Activated T-helper 1 cell treated with anti-CD3 and anti-CD28 coated beads, Interleukin-2, amount 50 U/mL, for 16 hours (primary cell): ENCODE data around the gene RANBP10.

Experiments
- DNase-seq, 2 donors: peaks; one replicate each; pipeline ENCODE4 v3.0.0-alpha.2; 2020; ENCODE audit warnings: low read depth in 1 of 2, low spot score in 1 of 2

The RANBP10 gene

DNA sequence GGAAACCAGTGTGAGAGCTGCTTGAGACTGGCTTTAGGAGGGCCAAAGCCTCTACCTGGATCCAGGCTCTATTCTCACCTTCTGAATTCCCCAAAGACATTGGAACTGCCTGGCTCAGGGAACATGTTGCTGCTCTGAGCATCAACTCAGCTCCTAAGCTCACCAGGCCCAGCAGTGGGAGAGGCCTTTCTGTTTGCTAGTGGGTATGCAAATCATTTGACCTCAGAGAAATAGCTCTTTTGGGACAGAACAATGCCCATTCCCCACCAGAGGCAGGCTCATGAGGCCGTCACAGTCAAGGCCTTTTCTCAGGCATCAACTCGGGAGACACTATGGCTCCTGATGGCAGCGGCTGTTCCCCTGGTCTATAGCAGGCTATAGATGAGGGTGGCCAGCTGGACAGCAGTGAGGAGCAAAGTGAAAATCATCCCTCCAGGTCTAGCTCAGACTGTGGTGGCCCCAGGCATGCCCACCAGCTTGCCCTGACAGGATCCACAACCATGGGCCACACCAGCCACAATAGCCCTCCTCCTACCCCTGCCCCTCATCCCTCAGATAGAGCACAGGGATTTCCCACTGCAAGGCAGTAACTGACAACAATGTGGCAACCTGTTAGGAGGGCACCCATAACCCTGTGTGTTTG lies 56.8 kb downstream of the RANBP10 start:
- no peak for DNase-seq

DNA sequence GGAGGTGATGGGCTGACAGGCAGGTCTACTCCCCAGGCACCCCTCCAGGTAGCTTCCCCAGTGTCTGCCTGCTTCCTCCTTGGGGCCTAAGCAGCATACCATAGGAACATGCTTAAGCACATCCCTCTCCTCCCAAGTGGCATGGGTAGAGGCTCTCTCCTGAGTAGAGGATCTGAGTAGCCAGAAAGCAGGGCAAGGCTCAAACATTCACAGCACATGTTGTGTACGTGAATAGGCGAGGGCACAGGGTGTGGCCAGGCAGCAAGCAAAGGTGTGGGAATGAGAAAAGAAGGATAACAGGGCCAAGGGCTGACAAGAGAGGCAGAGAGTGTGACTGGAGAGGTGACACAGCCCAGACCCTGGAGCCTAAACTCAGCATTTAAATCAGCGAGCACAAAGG lies 57.5 kb downstream of the RANBP10 start:
- no peak for DNase-seq

DNA sequence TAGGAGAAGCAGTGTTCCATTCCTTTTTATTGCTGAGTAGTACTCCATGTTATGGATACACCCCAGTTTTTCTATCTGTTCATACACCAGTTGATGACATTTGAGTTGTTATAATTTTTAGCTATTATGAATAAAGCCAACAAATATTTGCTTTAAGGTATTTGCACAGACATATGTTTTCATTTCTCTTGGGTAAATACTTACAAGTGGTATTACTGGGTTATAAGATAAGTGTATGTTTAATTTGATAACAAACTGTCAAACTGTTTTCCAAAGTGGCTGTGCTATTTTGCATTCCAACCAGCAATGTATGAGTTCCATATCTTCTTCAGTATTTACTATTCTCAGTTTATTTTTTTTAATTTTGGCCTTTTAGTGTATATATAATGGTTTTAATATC lies 59.5 kb downstream of the RANBP10 start:
- no peak for DNase-seq

DNA sequence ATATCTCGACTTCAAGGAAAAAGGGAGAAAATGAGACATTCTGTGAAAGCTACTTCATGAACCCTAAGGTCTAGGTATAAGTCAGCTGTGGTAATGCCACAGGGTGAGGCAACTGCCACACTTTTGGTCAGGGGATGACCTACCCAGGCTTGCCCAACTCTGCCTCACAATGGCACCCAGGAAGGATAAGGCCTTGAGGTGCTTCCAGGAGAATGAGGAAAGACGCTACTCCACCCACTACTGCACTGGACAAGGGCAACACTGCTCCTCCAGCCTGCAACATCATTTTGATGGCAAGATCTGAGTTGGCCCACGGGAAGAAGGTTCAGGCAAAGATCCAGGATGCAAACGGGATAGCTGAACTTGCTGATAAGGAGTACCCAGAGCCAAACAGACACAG lies 65.2 kb downstream of the RANBP10 start:
- DNase-seq = no peak

DNA sequence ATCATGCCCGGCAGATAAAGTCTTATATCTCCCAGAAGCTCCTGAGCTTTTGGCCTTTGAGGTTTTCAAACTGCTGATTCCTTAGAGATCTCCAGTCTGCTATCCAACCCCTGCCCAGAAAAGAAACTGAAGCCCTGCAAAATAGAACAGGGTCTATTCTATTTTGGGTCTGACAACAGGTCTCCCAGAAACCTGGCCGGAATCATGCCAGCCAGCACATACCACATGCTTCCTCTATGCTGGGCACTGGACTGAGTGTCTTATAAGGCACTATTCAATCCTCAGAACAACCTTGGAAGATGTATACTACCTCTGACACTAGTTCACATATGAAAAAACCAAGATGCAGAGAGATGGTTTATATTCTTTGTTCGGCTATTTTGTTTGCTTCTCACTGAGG lies 66.0 kb downstream of the RANBP10 start:
- DNase-seq = no peak

DNA sequence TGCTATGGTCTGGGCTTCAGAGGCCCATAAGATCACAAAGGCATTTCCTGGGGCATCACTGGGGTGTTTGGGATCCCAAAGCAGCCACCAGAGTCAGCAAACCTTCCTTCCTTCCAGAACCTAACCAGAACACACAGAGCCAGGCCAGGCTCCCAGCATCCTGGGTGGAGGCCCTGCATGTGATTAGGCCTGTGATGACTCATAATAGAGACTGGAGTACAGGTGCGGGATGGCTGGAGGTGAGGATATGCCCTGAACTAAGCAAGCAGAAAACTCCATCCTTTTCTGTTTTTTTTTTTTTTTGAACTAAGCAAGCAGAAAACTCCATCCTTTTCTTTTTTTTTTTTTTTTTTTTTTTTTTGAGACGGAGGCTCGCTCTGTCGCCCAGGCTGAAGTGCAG lies 69.5 kb downstream of the RANBP10 start:
- DNase-seq = no peak

DNA sequence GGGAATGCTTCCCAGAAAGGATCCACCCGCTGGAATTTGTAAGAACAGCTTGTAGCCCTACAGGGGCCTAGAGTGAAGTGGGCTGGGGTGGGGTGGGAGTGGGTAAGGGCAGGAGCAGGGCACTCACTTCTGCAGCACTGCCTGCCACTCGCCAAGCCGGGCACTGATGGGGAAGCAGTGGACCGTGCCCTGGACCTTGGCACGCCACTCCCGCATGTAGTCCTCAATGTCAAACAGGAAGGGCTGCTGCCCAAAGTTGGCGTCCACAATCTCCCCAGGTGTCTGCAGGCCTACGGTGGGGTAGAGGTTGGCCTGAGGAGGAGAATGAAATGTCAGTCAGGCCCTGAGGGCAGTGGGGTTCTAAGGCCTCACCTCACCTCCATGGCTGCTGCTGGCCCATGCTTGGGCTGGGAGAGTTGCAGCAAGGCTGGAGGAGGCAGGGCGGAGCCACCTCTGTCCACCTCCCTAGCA lies 71.6 kb downstream of the RANBP10 start:
- no peak for DNase-seq

DNA sequence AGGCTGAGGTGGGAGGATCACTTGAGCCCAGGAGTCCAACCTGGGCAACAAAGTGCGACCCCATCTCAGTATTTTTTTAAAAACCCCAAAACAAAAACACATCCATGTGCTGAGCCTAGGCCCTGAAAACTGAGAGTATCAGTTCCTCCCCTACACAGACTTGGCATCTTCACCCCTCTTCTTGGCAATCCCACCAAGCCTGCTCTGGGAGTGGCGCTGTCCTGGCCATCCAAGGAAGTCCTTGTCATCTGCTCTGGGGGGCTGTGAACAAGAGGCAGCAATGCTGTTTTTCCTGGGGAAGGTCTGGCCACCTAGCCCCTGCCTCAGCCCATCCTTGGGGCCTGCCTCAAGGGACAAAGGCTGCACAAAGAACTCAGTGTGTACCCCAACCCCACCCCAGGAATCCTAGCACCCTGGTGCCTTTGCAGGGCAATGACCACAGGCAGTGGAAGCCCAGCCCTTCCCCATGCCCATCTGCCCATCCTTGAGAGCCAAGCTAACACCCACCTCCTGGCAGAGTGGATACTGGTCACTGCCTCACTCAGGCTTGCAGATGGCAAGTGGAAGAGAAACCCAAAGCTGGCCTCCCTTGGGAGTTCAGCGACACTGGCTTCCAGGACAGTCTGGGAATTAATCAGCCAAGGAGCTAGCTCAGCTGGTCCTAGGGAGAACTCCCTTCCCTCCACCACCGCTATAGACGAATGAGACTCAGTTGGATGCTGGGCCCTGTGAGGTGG lies 72.5 kb downstream of the RANBP10 start:
- DNase-seq = no peak

DNA sequence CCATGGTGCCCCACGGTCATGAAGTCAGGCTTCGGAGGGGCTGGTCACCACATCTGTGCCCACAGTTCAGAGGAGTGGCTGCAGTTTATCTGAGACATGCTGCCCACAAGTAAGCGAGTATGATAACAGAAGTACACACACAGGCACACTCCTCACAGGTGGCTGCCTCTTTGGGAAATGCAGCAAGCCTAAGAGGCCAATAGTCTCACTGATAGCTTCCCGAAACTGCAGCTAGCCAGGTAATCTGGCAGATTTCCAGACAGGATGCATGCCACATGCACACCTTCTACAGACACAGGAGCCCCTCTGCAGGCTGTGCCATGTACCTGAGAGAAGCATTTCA lies 74.6 kb downstream of the RANBP10 start:
- no peak for DNase-seq

DNA sequence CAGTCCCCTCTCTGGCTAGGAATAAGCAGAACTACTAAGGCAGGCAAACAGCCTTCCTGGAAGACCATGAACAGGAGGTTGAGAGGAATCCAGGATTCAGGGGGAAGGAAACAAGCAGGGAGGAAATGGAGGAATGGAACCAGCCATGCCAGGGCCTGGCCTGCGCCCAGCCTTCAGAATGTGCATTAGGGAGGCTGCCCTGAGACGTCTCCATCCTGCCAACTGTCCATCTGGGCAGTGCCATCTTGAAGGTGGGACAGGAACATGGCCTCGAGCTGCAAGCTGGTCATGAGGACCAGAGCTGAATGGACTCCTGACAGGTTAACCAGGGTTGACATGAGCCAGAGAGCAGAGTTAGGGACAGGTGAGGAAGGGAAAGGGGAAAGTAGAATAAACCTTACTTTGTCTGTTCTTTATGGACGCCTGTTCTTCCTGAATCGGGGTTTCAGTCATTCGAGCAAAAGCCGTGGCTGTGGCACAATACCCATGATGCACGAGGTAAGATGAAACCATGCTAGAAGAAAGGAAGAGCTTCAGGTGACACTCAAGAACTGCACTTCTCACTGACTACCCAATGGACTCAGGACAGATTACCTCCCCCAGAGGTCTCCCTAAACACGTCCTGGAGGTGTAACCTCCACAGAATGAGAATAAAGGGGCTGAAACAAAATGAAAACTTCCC lies 75.1 kb downstream of the RANBP10 start:
- DNase-seq = no peak

DNA sequence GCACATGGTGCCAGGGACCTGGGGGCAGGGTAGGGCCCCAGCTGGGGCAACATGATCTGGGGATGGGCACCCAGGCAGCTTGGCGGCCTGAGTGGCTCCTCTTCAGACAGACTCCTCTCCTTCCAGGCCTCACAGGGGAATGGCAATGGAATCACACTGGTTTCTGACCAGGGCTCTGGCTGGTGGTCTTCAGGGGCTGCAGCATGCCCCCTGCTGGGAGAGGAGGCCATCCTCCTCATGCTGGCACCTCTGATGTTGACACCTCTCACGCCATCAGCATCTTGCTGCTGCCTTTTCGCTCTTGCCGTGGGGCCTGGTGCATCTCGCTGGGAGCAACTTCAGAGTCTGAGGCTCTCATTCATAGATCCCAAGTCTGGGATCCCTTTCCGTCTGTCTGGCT lies 76.0 kb downstream of the RANBP10 start:
- no peak for DNase-seq

DNA sequence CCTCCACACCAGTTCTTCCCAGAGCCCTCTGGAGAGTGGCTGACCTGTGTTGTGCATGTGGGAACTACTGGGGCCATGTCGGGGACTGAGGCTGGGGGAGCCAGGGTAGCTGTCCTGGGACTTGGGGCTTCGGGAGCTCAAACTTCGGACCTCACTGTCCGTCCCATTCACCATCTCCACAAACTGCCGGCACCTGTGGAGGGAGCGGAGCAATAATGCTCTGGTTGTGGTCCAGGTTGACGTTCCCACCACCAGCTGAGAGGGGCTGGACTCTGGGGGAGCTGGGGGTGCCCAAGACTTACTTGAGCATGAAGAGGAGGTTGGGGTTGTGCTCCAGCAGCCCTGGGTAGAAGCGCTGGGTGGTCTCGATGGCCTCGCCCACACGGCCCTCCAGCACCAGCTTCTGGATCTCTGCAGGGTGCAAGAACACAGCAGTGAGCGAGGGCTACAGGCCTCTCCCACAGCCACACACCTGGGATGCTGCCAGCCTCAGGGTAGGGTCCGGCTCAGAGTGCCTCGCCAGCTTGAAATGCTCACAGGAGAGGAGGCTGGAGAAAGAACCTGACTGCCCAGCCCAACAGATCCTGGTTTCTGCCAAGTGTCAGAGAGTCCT lies 76.6 kb downstream of the RANBP10 start:
- no peak for DNase-seq

DNA sequence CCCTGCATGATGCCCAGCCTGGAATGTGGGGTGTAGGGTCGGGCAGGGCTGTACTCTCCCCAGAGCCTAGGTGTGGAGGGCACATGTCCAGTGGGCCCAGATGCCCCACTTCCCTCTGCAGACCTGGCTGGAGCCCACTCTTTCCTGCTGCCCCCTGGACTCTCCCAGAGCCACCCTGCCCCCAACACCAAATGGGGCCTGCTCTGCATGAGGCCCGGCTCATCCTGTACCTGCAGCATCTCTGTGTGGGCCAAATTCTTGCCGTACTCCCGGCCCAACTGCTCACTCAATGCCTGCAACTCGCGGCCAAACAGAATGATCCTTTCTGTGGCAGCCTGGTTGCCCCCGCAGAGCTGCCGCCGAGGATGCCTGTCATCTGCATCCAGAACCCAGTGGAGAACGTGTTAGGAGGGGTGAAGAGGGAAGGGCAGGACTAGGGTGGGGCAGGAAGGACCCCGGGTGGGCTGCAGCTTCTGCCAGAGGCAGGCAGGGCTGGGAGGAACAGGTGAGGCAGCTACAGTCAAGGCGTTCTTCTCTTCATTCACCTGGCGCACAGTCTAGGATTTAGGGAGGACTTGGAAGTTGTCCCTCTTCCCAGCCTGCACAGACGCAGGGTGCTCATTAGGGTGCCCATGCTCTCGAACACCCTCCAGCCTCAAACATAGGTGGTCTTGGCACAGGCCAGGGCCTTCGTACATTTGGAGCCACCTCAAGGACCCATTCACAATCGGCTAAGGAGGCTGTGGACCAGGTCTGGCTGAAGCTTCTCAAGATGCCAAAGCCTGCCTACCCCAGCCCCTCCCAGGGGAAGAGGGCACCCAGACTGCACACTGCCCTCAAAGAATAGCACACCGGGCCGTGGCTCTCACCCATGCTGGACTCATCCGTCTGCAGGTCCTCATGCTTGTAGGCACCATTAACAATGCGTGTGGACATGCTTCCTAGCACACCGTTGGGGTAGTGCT lies 78.6 kb downstream of the RANBP10 start:
- no peak for DNase-seq

DNA sequence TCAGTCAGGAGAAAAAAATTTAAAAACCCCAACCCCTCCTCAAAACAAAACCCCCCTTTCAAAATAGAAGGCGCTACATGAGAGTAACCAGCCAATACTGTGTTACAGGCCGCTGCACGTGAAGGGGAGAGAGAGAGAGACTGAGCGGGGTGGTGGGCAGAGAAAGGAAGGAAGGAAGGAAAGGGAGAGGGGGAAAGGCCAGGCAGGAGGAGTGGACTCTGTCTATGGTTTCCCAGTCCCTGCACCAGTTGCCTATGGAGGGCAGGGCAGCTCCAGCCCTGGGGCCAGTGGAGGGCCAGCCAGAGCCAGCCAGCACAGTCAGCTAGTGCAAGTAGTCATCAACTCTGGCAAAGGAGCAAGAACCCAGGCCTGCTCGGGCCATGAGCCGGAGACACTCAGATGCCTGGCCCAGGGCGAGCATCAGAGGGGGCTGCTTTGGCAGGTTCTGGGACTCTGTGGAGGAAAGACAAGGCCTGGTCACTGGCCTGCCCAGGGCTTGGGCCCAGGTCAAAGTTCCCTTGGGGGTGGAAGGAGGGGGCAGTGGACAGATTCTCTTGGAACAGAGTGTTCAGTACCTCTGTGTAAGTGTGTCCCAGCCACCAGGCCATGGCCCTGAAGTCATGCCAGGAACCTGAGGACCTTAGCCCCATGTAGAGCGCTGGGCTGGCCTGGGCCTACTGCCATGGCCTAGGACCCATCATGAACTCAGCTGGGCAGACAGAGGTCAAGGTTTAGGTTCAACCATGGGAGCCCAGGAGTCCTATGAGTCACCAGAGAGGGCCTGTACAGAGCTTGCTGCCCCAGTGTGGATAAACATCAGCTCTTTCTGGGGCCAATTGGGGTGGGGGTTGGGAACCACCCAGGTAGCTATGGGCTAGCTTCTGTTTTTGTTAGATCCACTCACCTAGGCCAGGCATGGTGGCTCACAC lies 80.0 kb downstream of the RANBP10 start:
- no peak for DNase-seq

DNA sequence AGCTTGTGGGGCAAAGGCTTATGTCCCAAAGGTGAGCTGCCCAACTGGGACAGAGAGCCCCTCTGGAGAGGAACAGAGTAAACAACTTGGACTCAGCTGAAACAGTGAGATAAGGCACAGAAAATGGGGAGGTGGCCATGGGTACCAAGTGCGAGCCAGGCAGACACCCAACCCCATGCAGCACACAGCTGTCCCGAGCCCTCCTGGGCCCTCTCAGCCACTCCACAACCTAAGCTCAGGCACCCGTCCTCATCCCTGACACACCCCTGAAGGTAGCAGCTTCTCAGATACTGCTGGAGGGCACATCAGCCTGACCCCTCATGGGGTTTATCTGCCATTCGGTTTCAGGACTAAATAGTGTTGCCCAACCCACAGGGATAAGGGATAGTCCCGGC lies 82.5 kb downstream of the RANBP10 start:
- no peak for DNase-seq

DNA sequence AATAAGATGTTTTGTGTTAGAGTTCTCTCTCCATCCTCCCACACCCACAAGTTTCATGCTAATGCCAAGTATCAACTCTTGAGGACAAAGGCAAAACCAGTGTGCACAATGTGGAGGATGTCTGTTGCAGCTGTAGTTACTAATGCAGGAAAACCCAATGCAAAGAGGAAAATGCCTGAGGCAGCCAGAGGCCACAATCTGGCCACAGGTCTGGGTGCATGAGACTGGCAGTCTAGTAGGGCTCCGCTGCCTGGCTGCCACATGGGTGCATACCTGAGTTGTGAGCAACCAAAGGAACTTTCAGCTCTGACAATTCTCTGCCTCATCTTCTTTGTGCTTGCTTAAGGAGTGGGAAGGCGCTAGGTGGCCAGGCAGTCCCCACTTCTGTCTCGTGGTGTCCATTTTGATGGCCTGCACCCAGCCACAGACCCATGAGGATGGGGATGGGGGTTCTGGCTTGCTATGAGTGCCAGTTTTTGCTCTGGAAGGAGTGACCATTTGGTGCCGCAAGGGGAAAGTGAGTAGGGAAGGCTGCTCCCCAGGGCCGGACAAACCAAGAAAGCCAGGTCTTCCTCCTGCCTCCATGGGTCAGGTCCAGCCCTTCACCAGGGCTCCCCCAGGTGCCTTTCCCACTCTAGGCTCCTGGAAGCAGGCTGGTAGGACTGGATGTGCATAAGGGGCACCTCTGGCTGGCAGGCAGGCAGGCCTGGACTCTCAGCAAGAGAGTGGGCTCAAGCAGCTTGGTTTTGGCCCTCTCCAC lies 83.0 kb downstream of the RANBP10 start:
- no peak for DNase-seq

DNA sequence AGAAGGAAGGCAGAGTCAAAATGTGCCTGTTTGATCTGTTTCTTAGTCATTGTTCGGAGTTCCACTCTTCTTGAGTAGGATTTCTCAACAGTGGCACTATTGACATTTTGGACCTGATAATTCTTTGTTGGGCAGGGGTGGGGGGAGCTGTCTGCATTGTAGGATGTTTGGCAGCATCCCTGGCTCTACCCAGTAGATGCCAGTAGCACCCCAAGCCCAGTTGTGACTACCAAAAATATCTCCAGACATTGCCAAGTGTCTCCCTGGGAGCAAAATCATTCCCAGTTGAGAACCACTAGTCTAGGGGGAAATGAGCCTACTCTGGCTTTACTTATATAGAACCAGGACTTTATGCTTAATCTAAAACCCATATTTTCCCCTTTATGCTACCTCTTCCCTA lies 86.1 kb downstream of the RANBP10 start:
- no peak for DNase-seq

DNA sequence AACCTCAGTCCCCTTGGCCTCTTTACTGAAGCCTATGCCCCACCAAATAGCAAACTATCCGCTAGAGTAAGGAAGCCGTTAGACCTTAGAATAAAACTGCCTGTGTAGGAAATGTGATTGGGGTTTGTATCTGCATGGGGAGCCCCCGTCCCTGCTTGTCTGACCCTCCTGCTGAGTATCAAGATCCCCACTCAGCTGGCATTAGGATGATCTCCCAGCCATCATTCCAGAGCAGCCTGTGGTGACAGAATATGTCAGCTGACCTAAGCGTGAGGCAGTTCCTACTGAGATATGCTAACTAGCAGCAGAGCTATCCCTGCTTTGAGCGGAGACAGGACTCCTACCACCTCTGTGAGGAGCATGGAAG lies 86.6 kb downstream of the RANBP10 start:
- DNase-seq = no peak
